HEK293T (cell line): ENCODE data around the gene TLX1.

Experiments used
- CTCF ChIA-PET: fragments of 350-600 bp; formaldehyde crosslinking; extraction: SDS; loops from one replicate; lab custom pipeline; 2021; ENCODE audit warnings: antibody characterized with exemption, inconsistent platforms; lab: Yijun Ruan, JAX
- POLR2A ChIA-PET: fragments of 350-600 bp; formaldehyde crosslinking; extraction: SDS; loops from one replicate; lab custom pipeline; 2020; ENCODE audit warnings: antibody characterized with exemption, inconsistent platforms; lab: Yijun Ruan, JAX
- DNase-seq: peaks from one replicate; pipeline ENCODE4 v3.0.0; 2012; ENCODE audit warnings: mixed read lengths; ENCODE audit errors: extremely low spot score
- ARNT ChIP-seq: fragments of 450-650 bp; IDR thresholded peaks from 2 replicates; pipeline ENCODE4 v1.6.1; 2017; ENCODE audit warnings: mild to moderate bottlenecking
- BHLHE40 ChIP-seq: fragments of 450-650 bp; IDR thresholded peaks from 2 replicates; pipeline ENCODE4 v1.6.1; 2016; ENCODE audit warnings: mild to moderate bottlenecking, moderate library complexity, borderline replicate concordance
- CTBP1 ChIP-seq: fragments of 450-650 bp; IDR thresholded peaks from 2 replicates; pipeline ENCODE4 v1.6.1; 2016; ENCODE audit warnings: borderline replicate concordance
- ELF4 ChIP-seq: fragments of 450-650 bp; IDR thresholded peaks from 2 replicates; pipeline ENCODE4 v1.6.1; 2017; ENCODE audit warnings: antibody characterized with exemption
- FOXA1 ChIP-seq: fragments of 450-650 bp; IDR thresholded peaks from 2 replicates; pipeline ENCODE4 v1.6.1; 2016; ENCODE audit warnings: mild to moderate bottlenecking
- FOXK2 ChIP-seq: fragments of 450-650 bp; IDR thresholded peaks from 2 replicates; pipeline ENCODE4 v1.6.1; 2016; ENCODE audit warnings: mild to moderate bottlenecking
- FOXM1 ChIP-seq: fragments of 450-650 bp; IDR thresholded peaks from 2 replicates; pipeline ENCODE4 v1.6.1; 2017; ENCODE audit warnings: mild to moderate bottlenecking, borderline replicate concordance
- HDGF ChIP-seq: fragments of 450-650 bp; IDR thresholded peaks from 2 replicates; pipeline ENCODE4 v1.6.1; 2017; ENCODE audit warnings: antibody characterized with exemption, borderline replicate concordance
- L3MBTL2 ChIP-seq: fragments of 450-650 bp; conservative IDR thresholded peaks from 2 replicates; pipeline ENCODE4 v1.6.1; 2016; ENCODE audit warnings: mild to moderate bottlenecking
- LEF1 ChIP-seq: fragments of 450-650 bp; IDR thresholded peaks from 2 replicates; pipeline ENCODE4 v1.6.1; 2017; ENCODE audit warnings: mild to moderate bottlenecking, borderline replicate concordance
- NFRKB ChIP-seq: fragments of 450-650 bp; IDR thresholded peaks from 2 replicates; pipeline ENCODE4 v1.6.1; 2016; ENCODE audit warnings: mild to moderate bottlenecking, moderate library complexity
- PKNOX1 ChIP-seq: fragments of 450-650 bp; IDR thresholded peaks from 2 replicates; pipeline ENCODE4 v1.6.1; 2016
- SP1 ChIP-seq: fragments of 450-650 bp; IDR thresholded peaks from 2 replicates; pipeline ENCODE4 v1.6.1; 2017
- SUZ12 ChIP-seq: fragments of 450-650 bp; IDR thresholded peaks from 2 replicates; pipeline ENCODE4 v1.6.1; 2016; ENCODE audit warnings: mild to moderate bottlenecking
- TARDBP ChIP-seq: fragments of 450-650 bp; IDR thresholded peaks from 2 replicates; pipeline ENCODE4 v1.6.1; 2016
- ZNF384 ChIP-seq: fragments of 450-650 bp; IDR thresholded peaks from 2 replicates; pipeline ENCODE4 v1.6.1; 2016

The TLX1 gene

GRCh38 chr10:101164020-101164419, 32.9 kb downstream of the TLX1 start:
- CTCF ChIA-PET, result interaction anchor here (1.0 kb wide), 1 partner anchor 50 kb away, joined by 3 read pairs; no protein-coding TSS in a partner anchor
- POLR2A ChIA-PET, result interaction anchor here (1.0 kb wide), 1 partner anchor 46 kb away, joined by 3 read pairs; no protein-coding TSS in a partner anchor

GRCh38 chr10:101165736-101166135, 34.6 kb downstream of the TLX1 start:
- DNase-seq, result no peak
- ChIA-PET POLR2A (interaction anchor here (0.6 kb wide), 1 partner anchor 91 kb away, joined by 4 read pairs; no protein-coding TSS in a partner anchor), CTCF (interaction anchor here (0.9 kb wide), 1 partner anchor 13 kb away, joined by 4 read pairs; no protein-coding TSS in a partner anchor)
- no peak for TF ChIP-seq FOXK2
- TF ChIP-seq ELF4, result no peak
- TF ChIP-seq FOXM1, result no peak
- no peak for TF ChIP-seq L3MBTL2

More at GRCh38 chr10:101164020-101164419, 32.9 kb downstream of the TLX1 start:
- TF ChIP-seq NFRKB (no peak), ELF4 (no peak), SUZ12 (no peak), PKNOX1 (no peak), FOXM1 (no peak), FOXK2 (no peak), CTBP1 (no peak), ZNF384 (no peak), HDGF (no peak), ARNT (no peak)
- no peak for DNase-seq

- DNase-seq, result no peak
- ChIA-PET POLR2A (interaction anchor here (0.6 kb wide), 1 partner anchor 90 kb away, joined by 4 read pairs; no protein-coding TSS in a partner anchor), CTCF (interaction anchor here (0.9 kb wide), 1 partner anchor 12 kb away, joined by 4 read pairs; no protein-coding TSS in a partner anchor)
- TF ChIP-seq FOXM1 (no peak), HDGF (no peak), LEF1 (no peak), ELF4 (no peak), SP1 (no peak), ARNT (no peak), TARDBP (no peak), FOXK2 (no peak), CTBP1 (no peak), BHLHE40 (no peak), FOXA1 (no peak), PKNOX1 (no peak), SUZ12 (no peak), NFRKB (no peak), L3MBTL2 (no peak), ZNF384 (no peak)
Observed at GRCh38 chr10:101166430-101166829, 35.3 kb downstream of the TLX1 start.

- no peak for DNase-seq
- TF ChIP-seq ARNT (no peak), ELF4 (no peak), ZNF384 (no peak), BHLHE40 (no peak), FOXK2 (no peak), NFRKB (no peak), SP1 (no peak), FOXA1 (no peak), PKNOX1 (no peak), CTBP1 (no peak)
- ChIA-PET POLR2A (no interaction called here), CTCF (interaction anchor here (0.6 to 0.7 kb wide), 2 partner anchors 243 to 479 kb away, joined by 3 to 8 read pairs; no protein-coding TSS in a partner anchor)
Observed at GRCh38 chr10:101172741-101173140, 41.6 kb downstream of the TLX1 start.

- DNase-seq, result no peak
- ChIA-PET CTCF (interaction anchor here (0.5 kb wide), 1 partner anchor 83 kb away, joined by 3 read pairs; no protein-coding TSS in a partner anchor), POLR2A (no interaction called here)
- no peak for TF ChIP-seq NFRKB
- no peak for TF ChIP-seq ELF4
- no peak for TF ChIP-seq BHLHE40
- TF ChIP-seq FOXA1, result no peak
- no peak for TF ChIP-seq L3MBTL2
- no peak for TF ChIP-seq LEF1
- no peak for TF ChIP-seq FOXK2
- TF ChIP-seq SP1, result no peak
- TF ChIP-seq PKNOX1, result no peak
- no peak for TF ChIP-seq ARNT
- no peak for TF ChIP-seq TARDBP
- no peak for TF ChIP-seq CTBP1
Observed at GRCh38 chr10:101174319-101174718, 43.2 kb downstream of the TLX1 start.

GRCh38 chr10:101176577-101176976, 45.5 kb downstream of the TLX1 start:
- TF ChIP-seq SUZ12 (no peak), NFRKB (no peak), ARNT (no peak), FOXM1 (no peak), TARDBP (no peak), LEF1 (no peak), FOXA1 (no peak), HDGF (no peak), FOXK2 (no peak)
- POLR2A ChIA-PET, result no interaction called here

More at GRCh38 chr10:101176577-101176976, 45.5 kb downstream of the TLX1 start:
- no peak for DNase-seq
- CTCF ChIA-PET, result interaction anchor here (1.0 kb wide), 1 partner anchor 15 kb away, joined by 5 read pairs; no protein-coding TSS in a partner anchor
